SU-DHL-6 (cell line): Measurements from ENCODE around the gene PRKCE.

Source experiments
- H2AFZ ChIP-seq: fragments of 200-600 bp; sonication (generic); 2 replicates; pipeline ENCODE4 v1.6.1; 2014; ENCODE audit warnings: low read depth, mild to moderate bottlenecking, moderate library complexity, mixed read lengths, antibody characterized with exemption, low read length; ENCODE audit not compliant: severe bottlenecking
- H3F3A ChIP-seq: fragments of 200-600 bp; shearing (Covaris generic); 2 replicates; pipeline ENCODE4 v1.6.0; 2016; ENCODE audit warnings: antibody characterized with exemption, mild to moderate bottlenecking; ENCODE audit not compliant: insufficient read depth
- H3K27ac ChIP-seq: fragments of 200-600 bp; sonication (generic); 2 replicates; pipeline ENCODE4 v1.5.1; 2016; ENCODE audit warnings: low read depth, mild to moderate bottlenecking, low read length, moderate library complexity, mixed read lengths
- H3K27me3 ChIP-seq: fragments of 200-600 bp; sonication (generic), shearing (Covaris generic); 2 replicates; pipeline ENCODE4 v1.6.0; 2014; ENCODE audit warnings: mild to moderate bottlenecking, low read length
- H3K36me3 ChIP-seq: fragments of 200-600 bp; sonication (generic); 2 replicates; pipeline ENCODE4 v1.6.1; 2014; ENCODE audit warnings: mild to moderate bottlenecking, low read length, mixed read lengths
- H3K4me2 ChIP-seq: fragments of 300-600, 200-600 bp; shearing (Covaris generic), sonication (generic); 2 replicates; pipeline ENCODE4 v1.6.0; 2014; ENCODE audit warnings: low read length, low read depth, mild to moderate bottlenecking; ENCODE audit not compliant: poor library complexity, severe bottlenecking
- H3K4me3 ChIP-seq: fragments of 200-600 bp; sonication (generic); 2 replicates; pipeline ENCODE4 v1.5.1; 2014; ENCODE audit warnings: antibody characterized with exemption, low read length, mild to moderate bottlenecking, mixed read lengths; ENCODE audit not compliant: insufficient read depth, poor library complexity, severe bottlenecking
- H3K79me2 ChIP-seq: fragments of 200-600 bp; sonication (generic); 2 replicates; pipeline ENCODE4 v1.6.1; 2014; ENCODE audit warnings: mild to moderate bottlenecking, low read length, moderate library complexity; ENCODE audit not compliant: insufficient read depth
- H3K9ac ChIP-seq: fragments of 200-600 bp; sonication (generic); 2 replicates; pipeline ENCODE4 v1.7.0; 2014; ENCODE audit warnings: mild to moderate bottlenecking, low read length
- H3K9me2 ChIP-seq: fragments of 200-600 bp; sonication (generic); replicated peaks from 2 replicates; pipeline ENCODE4 v1.6.1; 2014; ENCODE audit warnings: low read length; ENCODE audit not compliant: insufficient read depth
- H3K9me3 ChIP-seq: fragments of 200-600 bp; sonication (generic); 2 replicates; pipeline ENCODE4 v1.6.1; 2014; ENCODE audit warnings: low read length, mixed read lengths; ENCODE audit not compliant: insufficient read depth
- H4K20me1 ChIP-seq: fragments of 200-600 bp; sonication (generic); 2 replicates; pipeline ENCODE4 v1.6.1; 2014; ENCODE audit warnings: low read depth, mild to moderate bottlenecking, antibody characterized with exemption, low read length, moderate library complexity, mixed read lengths
- CTCF ChIP-seq: fragments of 200-600 bp; sonication (generic); IDR thresholded peaks from one replicate; pipeline ENCODE4 v1.5.1; 2017; ENCODE audit warnings: antibody characterized with exemption, mild to moderate bottlenecking, low read length, moderate library complexity; ENCODE audit not compliant: insufficient read depth, poor library complexity, severe bottlenecking
- EZH2phosphoT487 ChIP-seq: fragments of 200-600 bp; sonication (generic), shearing (Covaris generic); conservative IDR thresholded peaks from 2 replicates; pipeline ENCODE4 v1.6.1; 2018; ENCODE audit warnings: mild to moderate bottlenecking, antibody characterized with exemption, low read length, moderate library complexity, mixed read lengths

PRKCE gene

GRCh38 chr2:46196871-46197462 lies 545.5 kb downstream of the PRKCE start:
- Histone ChIP-seq H3K79me2 (no peaks in the 10 kb centered on the region), H4K20me1 (no peaks in the 10 kb centered on the region), H3K9me3 (no peaks in the 10 kb centered on the region), H3F3A (no peaks in the 10 kb centered on the region), H3K4me2 (no peak overlapping the region), H3K9ac (no peak overlapping the region), H3K27me3 (no peaks in the 10 kb centered on the region), H3K36me3 (no peaks in the 10 kb centered on the region), H3K4me3 (no peak overlapping the region), H3K9me2 (no peaks in the 10 kb centered on the region), H2AFZ (no peak overlapping the region), H3K27ac (no peak overlapping the region)
- TF ChIP-seq CTCF (no peak), EZH2phosphoT487 (no peak)

GRCh38 chr2:46197672-46198071 lies 546.2 kb downstream of the PRKCE start:
- Histone ChIP-seq H3K4me2 (no peak overlapping the region), H3F3A (no peaks in the 10 kb centered on the region), H3K9me3 (no peaks in the 10 kb centered on the region), H3K9me2 (no peaks in the 10 kb centered on the region), H3K9ac (no peak overlapping the region), H3K36me3 (no peaks in the 10 kb centered on the region), H3K79me2 (no peaks in the 10 kb centered on the region), H2AFZ (no peak overlapping the region), H3K4me3 (no peak overlapping the region), H4K20me1 (no peaks in the 10 kb centered on the region), H3K27ac (no peak overlapping the region), H3K27me3 (no peaks in the 10 kb centered on the region)
- no peak for TF ChIP-seq EZH2phosphoT487
- TF ChIP-seq CTCF = no peak

GRCh38 chr2:46198164-46198883 lies 546.8 kb downstream of the PRKCE start:
- no peaks in the 10 kb centered on the region for H3K9me2 ChIP-seq
- no peaks in the 10 kb centered on the region for H4K20me1 ChIP-seq
- TF ChIP-seq CTCF = no peak
- no peak for TF ChIP-seq EZH2phosphoT487
- no peaks in the 10 kb centered on the region for H3K27me3 ChIP-seq
- no peak overlapping the region for H3K27ac ChIP-seq
- no peaks in the 10 kb centered on the region for H3K79me2 ChIP-seq
- no peaks in the 10 kb centered on the region for H3K36me3 ChIP-seq
- no peak overlapping the region for H3K4me2 ChIP-seq
- no peak overlapping the region for H2AFZ ChIP-seq
- H3K9ac ChIP-seq = no peak overlapping the region
- no peaks in the 10 kb centered on the region for H3F3A ChIP-seq
- no peaks in the 10 kb centered on the region for H3K9me3 ChIP-seq
- H3K4me3 ChIP-seq = no peak overlapping the region
